HCT116 (cell line): Measurements from ENCODE around the gene NME2. TPM values are rescaled to one million over a fixed set of nuclear protein-coding genes. Genes with fewer than 3 reads are reported as not detected.

Source experiments
- ATAC-seq: fragments of 200-7000 bp; cut with Tn5 transposase; 2 replicates; pipeline ENCODE4 v1.9.1; 2020; ENCODE audit warnings: mild to moderate bottlenecking, moderate library complexity
- BruUV-seq: library from RNA; stranded (reverse); fragments of 400-500 nt; replicated peaks from 2 replicates; lab custom pipeline; 2021; lab: Mats Ljungman, UMichigan
- CTCF ChIA-PET: fragments of 300-600 bp; sonication (Branson Sonifier 250); formaldehyde crosslinking; loops from one replicate; lab custom pipeline; 2021; ENCODE audit warnings: antibody characterized with exemption; lab: Charles Lee
- POLR2A ChIA-PET: fragments of 300-600, 350-600 bp; sonication (Branson Sonifier 250); formaldehyde crosslinking; loops from one replicate; lab custom pipeline; 2021; ENCODE audit warnings: antibody characterized with exemption; lab: Charles Lee
- RAD21 ChIA-PET, 2 experiments: fragments of 300-600 bp; sonication (Branson Sonifier 250); formaldehyde crosslinking; loops; one replicate each; lab custom pipeline; 2023; ENCODE audit warnings: low total read pairs in 2 of 2; ENCODE audit not compliant: uncharacterized antibody in 2 of 2, unreplicated experiment in 2 of 2, low non-redundant PET in 1 of 2; lab: Charles Lee
- DNase-seq: peaks from one replicate; pipeline ENCODE4 v3.0.0-alpha.2; 2010; ENCODE audit warnings: low read depth, low spot score
- H2AFZ ChIP-seq: fragments of 200-600 bp; shearing (Covaris generic), sonication (generic); 2 replicates; pipeline ENCODE4 v1.6.1; 2017; ENCODE audit warnings: low read depth, mixed run types, mixed read lengths, antibody characterized with exemption, low read length; ENCODE audit not compliant: poor library complexity, severe bottlenecking
- H3K27ac ChIP-seq: 2 replicates; pipeline ENCODE4 v1.5.1; 2012; ENCODE audit warnings: low read depth, low read length
- H3K27me3 ChIP-seq: fragments of 200-600 bp; sonication (generic); 2 replicates; pipeline ENCODE4 v1.6.1; 2016; ENCODE audit warnings: mixed run types, low read length, mixed read lengths; ENCODE audit not compliant: insufficient read depth
- H3K36me3 ChIP-seq, 2 experiments: fragments of 200-500 bp in 1 of 2; fragments of 200-600 bp in 1 of 2; sonication (Bioruptor generic) in 1 of 2; sonication (generic) in 1 of 2; 2 replicates each; pipeline versions ENCODE4 v1.5.1 to v1.6.1; 2014 to 2016; ENCODE audit warnings: low read length in 2 of 2, inconsistent platforms in 1 of 2, mixed read lengths in 1 of 2, mixed run types in 1 of 2; ENCODE audit not compliant: insufficient read depth in 2 of 2, control insufficient read depth in 1 of 2
- H3K4me1 ChIP-seq, 2 experiments: fragments of 200-600 bp in 1 of 2; sonication (generic) in 1 of 2; 2 replicates each; pipeline versions ENCODE4 v1.5.1 to v1.6.1; 2012 to 2017; ENCODE audit warnings: low read length in 2 of 2, inconsistent platforms in 1 of 2, mild to moderate bottlenecking in 1 of 2, mixed read lengths in 1 of 2, mixed run types in 1 of 2, moderate library complexity in 1 of 2; ENCODE audit not compliant: insufficient read depth in 2 of 2, control insufficient read depth in 1 of 2
- H3K4me2 ChIP-seq: fragments of 200-600 bp; sonication (generic); 2 replicates; pipeline ENCODE4 v1.6.1; 2017; ENCODE audit warnings: mixed run types, low read length, mixed read lengths
- H3K4me3 ChIP-seq, 2 experiments: fragments of 200-600 bp in 1 of 2; sonication (generic) in 1 of 2; replicated peaks in 1 of 2; 2 replicates each; pipeline ENCODE4 v1.5.1; 2011 to 2016; ENCODE audit warnings: low read length in 2 of 2, control low read depth in 1 of 2, low read depth in 1 of 2, mild to moderate bottlenecking in 1 of 2, mixed read lengths in 1 of 2, mixed run types in 1 of 2
- H3K79me2 ChIP-seq: fragments of 200-600 bp; sonication (generic); 2 replicates; pipeline ENCODE4 v1.6.1; 2017; ENCODE audit warnings: mild to moderate bottlenecking, mixed run types, low read length, moderate library complexity, mixed read lengths; ENCODE audit not compliant: insufficient read depth
- H3K9ac ChIP-seq: fragments of 200-600 bp; sonication (generic); 2 replicates; pipeline ENCODE4 v1.6.1; 2016; ENCODE audit warnings: low read length, mixed read lengths
- H3K9me2 ChIP-seq: fragments of 200-600 bp; sonication (generic), shearing (Covaris generic); 2 replicates; pipeline ENCODE4 v1.6.1; 2017; ENCODE audit warnings: mixed run types, mild to moderate bottlenecking, moderate library complexity; ENCODE audit not compliant: insufficient read depth
- H3K9me3 ChIP-seq, 2 experiments: fragments of 200-500 bp in 1 of 2; fragments of 200-600 bp in 1 of 2; sonication (Bioruptor generic) in 1 of 2; sonication (generic) in 1 of 2; 2 replicates each; pipeline ENCODE4 v1.6.1; 2014 to 2017; ENCODE audit warnings: low read length in 2 of 2, mixed read lengths in 2 of 2, inconsistent platforms in 1 of 2, low read depth in 1 of 2, mild to moderate bottlenecking in 1 of 2, mixed run types in 1 of 2, moderate library complexity in 1 of 2; ENCODE audit not compliant: control insufficient read depth in 1 of 2, insufficient read depth in 1 of 2
- H4K20me1 ChIP-seq: fragments of 200-600 bp; sonication (generic), shearing (Covaris generic); 2 replicates; pipeline ENCODE4 v1.6.1; 2017; ENCODE audit warnings: mixed run types, mild to moderate bottlenecking, moderate library complexity; ENCODE audit not compliant: insufficient read depth
- CBX3 ChIP-seq: IDR thresholded peaks from 2 replicates; pipeline ENCODE4 v1.6.1; 2012; ENCODE audit warnings: low read depth
- EGR1 ChIP-seq: IDR thresholded peaks from 2 replicates; pipeline ENCODE4 v1.6.1; 2012; ENCODE audit warnings: low read depth
- ELF1 ChIP-seq: IDR thresholded peaks from 2 replicates; pipeline ENCODE4 v1.6.1; 2012; ENCODE audit warnings: low read depth, borderline replicate concordance
- EZH2 ChIP-seq: fragments of 200-600 bp; sonication (generic); IDR thresholded peaks from 2 replicates; pipeline ENCODE4 v1.6.1; 2017; ENCODE audit warnings: antibody characterized with exemption, mixed run types
- EZH2phosphoT487 ChIP-seq: fragments of 200-600 bp; IDR thresholded peaks from 2 replicates; pipeline ENCODE4 v1.6.1; 2018; ENCODE audit warnings: antibody characterized with exemption, borderline replicate concordance
- POLR2A ChIP-seq: IDR thresholded peaks from 2 replicates; pipeline ENCODE4 v1.7.0; 2011; ENCODE audit warnings: borderline replicate concordance; ENCODE audit not compliant: insufficient read depth, insufficient read length; ENCODE audit errors: extremely low read depth
- POLR2AphosphoS5 ChIP-seq: IDR thresholded peaks from 2 replicates; pipeline ENCODE4 v1.6.1; 2011; ENCODE audit warnings: mild to moderate bottlenecking, low read depth, low read length, moderate library complexity
- RAD21 ChIP-seq: IDR thresholded peaks from 2 replicates; pipeline ENCODE4 v1.6.1; 2012; ENCODE audit warnings: low read depth, mild to moderate bottlenecking
- REST ChIP-seq: IDR thresholded peaks from 2 replicates; pipeline ENCODE4 v1.6.1; 2012; ENCODE audit warnings: low read depth
- TCF7L2 ChIP-seq: IDR thresholded peaks from 2 replicates; pipeline ENCODE4 v1.7.0; 2011; ENCODE audit warnings: borderline replicate concordance, inconsistent platforms; ENCODE audit not compliant: insufficient read depth, insufficient read length; ENCODE audit errors: extremely low read depth
- intact Hi-C: fragments of 100-400 bp; cut with micrococcal nuclease; formaldehyde crosslinking; loops from 2 replicates; pipeline ENCODE4 v1.10.0; 2022
- total RNA-seq: library from RNA; stranded (reverse); gene quantifications from one replicate; pipeline ENCODE4 v1.2.1, GENCODE V29; 2021; ENCODE audit not compliant: unreplicated experiment

Gene NME2
- total RNA-seq, 1 experiment from 2014 or later = 1,287 TPM

GRCh38 chr17:51142597-51142996 is 23.6 kb upstream of the NME2 start:
- Histone ChIP-seq H4K20me1 (no peaks in the 10 kb centered on the region), H3K9ac (no peak overlapping the region), H3K27ac (no peak overlapping the region), H3K79me2 (no peaks in the 10 kb centered on the region), H3K9me2 (no peaks in the 10 kb centered on the region), H3K9me3 (no peaks in the 10 kb centered on the region), H3K4me1 (peaks cover 0 to 11% of the 10 kb centered on the region in 2 experiments; a peak in 1 of 4 replicates), H3K36me3 (no peaks in the 10 kb centered on the region), H2AFZ (no peak overlapping the region), H3K4me2 (no peak overlapping the region), H3K27me3 (no peaks in the 10 kb centered on the region), H3K4me3 (no peak overlapping the region)
- CTCF ChIA-PET = no interaction called here
- no TSS peak for BruUV-seq
- ATAC-seq (no peak), DNase-seq (no peak)
- POLR2A ChIA-PET = interaction anchor here (1.9 kb wide), 1 partner anchor 11 kb away, joined by 5 read pairs; the partner anchor contains the start of gene NME1
- intact Hi-C loops = no loop called here
- TF ChIP-seq EZH2phosphoT487 = no peak
- TF ChIP-seq CBX3 = no peak
- no peak for TF ChIP-seq POLR2A
- TF ChIP-seq TCF7L2 = no peak
- no peak for TF ChIP-seq ELF1
- TF ChIP-seq RAD21 = no peak
- TF ChIP-seq EGR1 = no peak
- no peak for TF ChIP-seq REST
- no peak for TF ChIP-seq EZH2
- TF ChIP-seq POLR2AphosphoS5 = no peak
- RAD21 ChIA-PET = no interaction called here
